Measurements from ENCODE around the gene ELFN1. TPM values are rescaled to one million over a fixed set of nuclear protein-coding genes. Genes with fewer than 3 reads are reported as not detected.

ELFN1 gene
- total and polyA plus RNA-seq, 5 donors from 2014 or later, result not detected

- no peak for DNase-seq
- H3K4me3 Mint-ChIP-seq, result no peak overlapping the region
- no peaks in the 10 kb centered on the region for H3K36me3 Mint-ChIP-seq
- Histone ChIP-seq H3K4me3 (ENCODE audit: low read depth, low read length) (no peak overlapping the region), H3K4me1 (ENCODE audit: control insufficient read depth, insufficient read depth, low read length, poor library complexity, severe bottlenecking) (no peaks in the 10 kb centered on the region), H3K27me3 (ENCODE audit: control insufficient read depth, insufficient read depth, low read length) (no peaks in the 10 kb centered on the region), H3K9me3 (ENCODE audit: control insufficient read depth in 2 of 2, low read length in 2 of 2) (peaks cover 0 to 4% of the 10 kb centered on the region in 2 experiments), H3K27ac (ENCODE audit: insufficient read depth, low read length, poor library complexity, severe bottlenecking) (no peak overlapping the region), H3K36me3 (ENCODE audit: control insufficient read depth, insufficient read depth, low read length) (no peaks in the 10 kb centered on the region)
- H3K27ac Mint-ChIP-seq, result no peak overlapping the region
- ATAC-seq (ENCODE audit: low read depth in 2 of 2), result no peak
- H3K4me1 Mint-ChIP-seq, result peaks cover 0 to 2% (median 0%) of the 10 kb centered on the region in 4 donors
- peaks cover 0 to 5% (median 0%) of the 10 kb centered on the region in 7 donors for H3K9me3 Mint-ChIP-seq
- peaks cover 9% of the 10 kb centered on the region for H3K27me3 Mint-ChIP-seq
Measured at GRCh38 chr7:1724118-1724910, 54.2 kb downstream of the ELFN1 start.

- DNase-seq (no peak), ATAC-seq (ENCODE audit: low read depth in 2 of 2) (no peak)
- H3K4me3 ChIP-seq (ENCODE audit: low read depth, low read length), result no peak overlapping the region
- no peaks in the 10 kb centered on the region for H3K27me3 ChIP-seq (ENCODE audit: control insufficient read depth, insufficient read depth, low read length)
- no peaks in the 10 kb centered on the region for H3K36me3 ChIP-seq (ENCODE audit: control insufficient read depth, insufficient read depth, low read length)
- no peak overlapping the region for H3K27ac ChIP-seq (ENCODE audit: insufficient read depth, low read length, poor library complexity, severe bottlenecking)
- Mint-ChIP-seq H3K27me3 (peaks cover 9% of the 10 kb centered on the region), H3K27ac (no peak overlapping the region), H3K4me3 (peak overlapping the region in 1 of 4 donors; percentile 21), H3K9me3 (peaks cover 0 to 5% (median 0%) of the 10 kb centered on the region in 7 donors), H3K36me3 (no peaks in the 10 kb centered on the region), H3K4me1 (peaks cover 0 to 2% (median 0%) of the 10 kb centered on the region in 4 donors)
- H3K9me3 ChIP-seq (ENCODE audit: control insufficient read depth in 2 of 2, low read length in 2 of 2), result peaks cover 0 to 4% of the 10 kb centered on the region in 2 experiments
- H3K4me1 ChIP-seq (ENCODE audit: control insufficient read depth, insufficient read depth, low read length, poor library complexity, severe bottlenecking), result no peaks in the 10 kb centered on the region
Measured at GRCh38 chr7:1725199-1725690, 55.2 kb downstream of the ELFN1 start.

- no peak overlapping the region for H3K27ac ChIP-seq (ENCODE audit: insufficient read depth, low read length, poor library complexity, severe bottlenecking)
- no peaks in the 10 kb centered on the region for H3K27me3 ChIP-seq (ENCODE audit: control insufficient read depth, insufficient read depth, low read length)
- no peaks in the 10 kb centered on the region for H3K4me1 ChIP-seq (ENCODE audit: control insufficient read depth, insufficient read depth, low read length, poor library complexity, severe bottlenecking)
- Mint-ChIP-seq H3K4me1 (peaks cover 0 to 2% (median under 1%) of the 10 kb centered on the region in 4 donors), H3K27ac (no peak overlapping the region), H3K4me3 (no peak overlapping the region), H3K9me3 (peaks cover 0 to 5% (median 0%) of the 10 kb centered on the region in 7 donors), H3K27me3 (peaks cover 9% of the 10 kb centered on the region), H3K36me3 (no peaks in the 10 kb centered on the region)
- ATAC-seq (ENCODE audit: low read depth in 2 of 2) (no peak), DNase-seq (no peak)
- peaks cover 0 to 4% of the 10 kb centered on the region in 2 experiments for H3K9me3 ChIP-seq (ENCODE audit: control insufficient read depth in 2 of 2, low read length in 2 of 2)
- H3K36me3 ChIP-seq (ENCODE audit: control insufficient read depth, insufficient read depth, low read length), result no peaks in the 10 kb centered on the region
- H3K4me3 ChIP-seq (ENCODE audit: low read depth, low read length), result no peak overlapping the region
Measured at GRCh38 chr7:1725766-1726630, 55.9 kb downstream of the ELFN1 start.

GRCh38 chr7:1727079-1727478 is 57.0 kb downstream of the ELFN1 start:
- Histone ChIP-seq H3K4me1 (ENCODE audit: control insufficient read depth, insufficient read depth, low read length, poor library complexity, severe bottlenecking) (no peaks in the 10 kb centered on the region), H3K4me3 (ENCODE audit: low read depth, low read length) (no peak overlapping the region), H3K9me3 (ENCODE audit: control insufficient read depth in 2 of 2, low read length in 2 of 2) (peaks cover 0 to 4% of the 10 kb centered on the region in 2 experiments), H3K27ac (ENCODE audit: insufficient read depth, low read length, poor library complexity, severe bottlenecking) (no peak overlapping the region), H3K27me3 (ENCODE audit: control insufficient read depth, insufficient read depth, low read length) (no peaks in the 10 kb centered on the region), H3K36me3 (ENCODE audit: control insufficient read depth, insufficient read depth, low read length) (no peaks in the 10 kb centered on the region)
- Mint-ChIP-seq H3K27ac (no peak overlapping the region), H3K4me3 (no peak overlapping the region), H3K27me3 (peaks cover 9% of the 10 kb centered on the region), H3K4me1 (peaks cover 0 to 5% (median under 1%) of the 10 kb centered on the region in 4 donors), H3K9me3 (peaks cover 0 to 5% (median 0%) of the 10 kb centered on the region in 7 donors), H3K36me3 (no peaks in the 10 kb centered on the region)
- DNase-seq, result no peak
- no peak for ATAC-seq (ENCODE audit: low read depth in 2 of 2)

GRCh38 chr7:1727812-1728570 is 57.9 kb downstream of the ELFN1 start:
- DNase-seq (no peak), ATAC-seq (ENCODE audit: low read depth in 2 of 2) (no peak)
- Mint-ChIP-seq H3K36me3 (no peaks in the 10 kb centered on the region), H3K9me3 (peaks cover 0 to 5% (median 0%) of the 10 kb centered on the region in 7 donors), H3K27me3 (peaks cover 9% of the 10 kb centered on the region), H3K4me3 (no peak overlapping the region), H3K27ac (no peak overlapping the region), H3K4me1 (peaks cover 0 to 5% (median under 1%) of the 10 kb centered on the region in 4 donors)
- H3K9me3 ChIP-seq (ENCODE audit: control insufficient read depth in 2 of 2, low read length in 2 of 2), result peaks cover 0 to 4% of the 10 kb centered on the region in 2 experiments
- H3K27ac ChIP-seq (ENCODE audit: insufficient read depth, low read length, poor library complexity, severe bottlenecking), result no peak overlapping the region
- no peaks in the 10 kb centered on the region for H3K36me3 ChIP-seq (ENCODE audit: control insufficient read depth, insufficient read depth, low read length)
- H3K27me3 ChIP-seq (ENCODE audit: control insufficient read depth, insufficient read depth, low read length), result no peaks in the 10 kb centered on the region
- peaks cover under 1% of the 10 kb centered on the region for H3K4me1 ChIP-seq (ENCODE audit: control insufficient read depth, insufficient read depth, low read length, poor library complexity, severe bottlenecking)
- H3K4me3 ChIP-seq (ENCODE audit: low read depth, low read length), result no peak overlapping the region

- H3K36me3 ChIP-seq (ENCODE audit: control insufficient read depth, insufficient read depth, low read length), result no peaks in the 10 kb centered on the region
- Mint-ChIP-seq H3K36me3 (no peaks in the 10 kb centered on the region), H3K4me3 (no peak overlapping the region), H3K27me3 (peaks cover 14% of the 10 kb centered on the region), H3K4me1 (peaks cover 0 to 14% (median 5%) of the 10 kb centered on the region in 4 donors), H3K9me3 (peaks cover 0 to 5% (median 0%) of the 10 kb centered on the region in 7 donors), H3K27ac (no peak overlapping the region)
- H3K27me3 ChIP-seq (ENCODE audit: control insufficient read depth, insufficient read depth, low read length), result no peaks in the 10 kb centered on the region
- H3K4me3 ChIP-seq (ENCODE audit: low read depth, low read length), result no peak overlapping the region
- peaks cover 10% of the 10 kb centered on the region for H3K4me1 ChIP-seq (ENCODE audit: control insufficient read depth, insufficient read depth, low read length, poor library complexity, severe bottlenecking)
- ATAC-seq (ENCODE audit: low read depth in 2 of 2) (no peak), DNase-seq (no peak)
- peaks cover 0 to 4% of the 10 kb centered on the region in 2 experiments for H3K9me3 ChIP-seq (ENCODE audit: control insufficient read depth in 2 of 2, low read length in 2 of 2)
- H3K27ac ChIP-seq (ENCODE audit: insufficient read depth, low read length, poor library complexity, severe bottlenecking), result no peak overlapping the region
Measured at GRCh38 chr7:1729183-1729582, 59.1 kb downstream of the ELFN1 start.

- no peak overlapping the region for H3K27ac ChIP-seq (ENCODE audit: insufficient read depth, low read length, poor library complexity, severe bottlenecking)
- H3K36me3 Mint-ChIP-seq, result no peaks in the 10 kb centered on the region
- DNase-seq, result no peak
- no peaks in the 10 kb centered on the region for H3K36me3 ChIP-seq (ENCODE audit: control insufficient read depth, insufficient read depth, low read length)
- no peak overlapping the region for H3K4me3 Mint-ChIP-seq
- H3K4me3 ChIP-seq (ENCODE audit: low read depth, low read length), result no peak overlapping the region
- peaks cover 10% of the 10 kb centered on the region for H3K4me1 ChIP-seq (ENCODE audit: control insufficient read depth, insufficient read depth, low read length, poor library complexity, severe bottlenecking)
- peaks cover 0 to 4% of the 10 kb centered on the region in 2 experiments for H3K9me3 ChIP-seq (ENCODE audit: control insufficient read depth in 2 of 2, low read length in 2 of 2)
- no peak for ATAC-seq (ENCODE audit: low read depth in 2 of 2)
- no peaks in the 10 kb centered on the region for H3K27me3 ChIP-seq (ENCODE audit: control insufficient read depth, insufficient read depth, low read length)
- H3K9me3 Mint-ChIP-seq, result peaks cover 0 to 5% (median 0%) of the 10 kb centered on the region in 7 donors
- H3K4me1 Mint-ChIP-seq, result peaks cover 0 to 14% (median 5%) of the 10 kb centered on the region in 4 donors
- peaks cover 14% of the 10 kb centered on the region for H3K27me3 Mint-ChIP-seq
- no peak overlapping the region for H3K27ac Mint-ChIP-seq
Measured at GRCh38 chr7:1729773-1730172, 59.7 kb downstream of the ELFN1 start.
